PC-3 (cell line): Measurements from ENCODE around the gene SCN1B.

ENCODE experiments used
- EZH2 ChIP-seq: fragments of 300-600 bp; sonication (generic); IDR thresholded peaks from one replicate; pipeline ENCODE4 v1.6.1; 2017; ENCODE audit warnings: antibody characterized with exemption, mild to moderate bottlenecking, low read length; ENCODE audit not compliant: unreplicated experiment
- TF ChIP-seq, protein P1 (sequence below): fragments of 300-600 bp; sonication (generic); conservative IDR thresholded peaks from 2 replicates; pipeline ENCODE4 v1.5.1; 2017; ENCODE audit warnings: antibody characterized with exemption, low read depth, mild to moderate bottlenecking, low read length

DNA sequence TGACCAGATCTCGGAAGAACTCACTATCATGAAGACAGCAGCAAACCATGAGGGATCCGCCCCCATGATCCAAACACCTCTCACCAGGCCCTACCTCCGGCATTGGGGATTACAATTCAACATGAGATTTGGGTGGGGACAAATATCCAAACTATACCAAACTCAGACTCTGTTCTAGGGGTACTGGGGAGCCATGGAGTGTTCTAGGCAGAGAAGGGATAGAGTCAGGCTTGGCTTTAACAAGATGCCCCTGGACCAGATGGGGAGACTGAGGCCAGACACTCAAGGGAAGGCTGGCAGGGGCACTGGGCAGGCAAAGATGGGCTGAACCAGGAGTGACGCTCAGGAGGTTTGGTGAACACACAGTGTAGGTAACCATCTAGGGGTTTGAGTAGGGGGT, 11.9 kb upstream of the SCN1B start:
- TF ChIP-seq, protein P1, sequence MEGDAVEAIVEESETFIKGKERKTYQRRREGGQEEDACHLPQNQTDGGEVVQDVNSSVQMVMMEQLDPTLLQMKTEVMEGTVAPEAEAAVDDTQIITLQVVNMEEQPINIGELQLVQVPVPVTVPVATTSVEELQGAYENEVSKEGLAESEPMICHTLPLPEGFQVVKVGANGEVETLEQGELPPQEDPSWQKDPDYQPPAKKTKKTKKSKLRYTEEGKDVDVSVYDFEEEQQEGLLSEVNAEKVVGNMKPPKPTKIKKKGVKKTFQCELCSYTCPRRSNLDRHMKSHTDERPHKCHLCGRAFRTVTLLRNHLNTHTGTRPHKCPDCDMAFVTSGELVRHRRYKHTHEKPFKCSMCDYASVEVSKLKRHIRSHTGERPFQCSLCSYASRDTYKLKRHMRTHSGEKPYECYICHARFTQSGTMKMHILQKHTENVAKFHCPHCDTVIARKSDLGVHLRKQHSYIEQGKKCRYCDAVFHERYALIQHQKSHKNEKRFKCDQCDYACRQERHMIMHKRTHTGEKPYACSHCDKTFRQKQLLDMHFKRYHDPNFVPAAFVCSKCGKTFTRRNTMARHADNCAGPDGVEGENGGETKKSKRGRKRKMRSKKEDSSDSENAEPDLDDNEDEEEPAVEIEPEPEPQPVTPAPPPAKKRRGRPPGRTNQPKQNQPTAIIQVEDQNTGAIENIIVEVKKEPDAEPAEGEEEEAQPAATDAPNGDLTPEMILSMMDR: no peak
- no peak for TF ChIP-seq EZH2
